SK-N-SH (cell line): ENCODE data around the gene EHMT2. TPM values are rescaled to one million over a fixed set of nuclear protein-coding genes. Genes with fewer than 3 reads are reported as not detected.

Source experiments
- CTCF ChIA-PET: fragments of 300-600, 350-600 bp; formaldehyde crosslinking; extraction: SDS; loops from one replicate; lab custom pipeline; 2021; lab: Yijun Ruan, JAX
- POLR2A ChIA-PET: fragments of 350-600 bp; sonication (Branson Sonifier 250); formaldehyde crosslinking; extraction: SDS; loops from one replicate; lab custom pipeline; 2020; ENCODE audit warnings: antibody characterized with exemption, inconsistent platforms; lab: Yijun Ruan, JAX
- DNase-seq: peaks from one replicate; pipeline ENCODE4 v3.0.0; 2012
- H2AFZ ChIP-seq: fragments of 200-600 bp; sonication (generic); 2 replicates; pipeline ENCODE4 v1.8.1; 2016; ENCODE audit warnings: antibody characterized with exemption, mild to moderate bottlenecking, low read depth
- H3F3A ChIP-seq: fragments of 200-600 bp; sonication (generic); replicated peaks from 2 replicates; pipeline ENCODE3; 2016; ENCODE audit warnings: antibody characterized with exemption, mild to moderate bottlenecking; ENCODE audit not compliant: insufficient read depth
- H3K27ac ChIP-seq, 2 experiments: fragments of 200-500 bp in 1 of 2; fragments of 200-600 bp in 1 of 2; sonication (Bioruptor generic) in 1 of 2; sonication (generic), shearing (Covaris generic) in 1 of 2; 2 replicates each; pipeline versions ENCODE4 v1.5.1 to v1.6.1; 2014 to 2016; ENCODE audit warnings: low read depth in 2 of 2, inconsistent platforms in 1 of 2, low read length in 1 of 2, mild to moderate bottlenecking in 1 of 2, mixed read lengths in 1 of 2
- H3K27me3 ChIP-seq: fragments of 200-600 bp; sonication (generic), shearing (Covaris generic); 2 replicates; pipeline ENCODE4 v1.6.1; 2016; ENCODE audit warnings: mixed run types; ENCODE audit not compliant: insufficient read depth
- H3K36me3 ChIP-seq, 2 experiments: fragments of 200-500 bp in 1 of 2; fragments of 200-600 bp in 1 of 2; sonication (Bioruptor generic) in 1 of 2; sonication (generic) in 1 of 2; replicated peaks in 1 of 2; 2 replicates each; pipeline versions ENCODE3 to v1.5.1; 2014 to 2016; ENCODE audit warnings: low read length in 1 of 2, mild to moderate bottlenecking in 1 of 2; ENCODE audit not compliant: insufficient read depth in 2 of 2, control insufficient read depth in 1 of 2
- H3K4me1 ChIP-seq, 2 experiments: fragments of 200-500 bp in 1 of 2; fragments of 200-600 bp in 1 of 2; sonication (Bioruptor generic) in 1 of 2; sonication (generic), shearing (Covaris generic) in 1 of 2; 2 replicates each; pipeline versions ENCODE4 v1.5.1 to v1.6.1; 2014 to 2016; ENCODE audit warnings: low read depth in 1 of 2, low read length in 1 of 2, mixed run types in 1 of 2; ENCODE audit not compliant: insufficient read depth in 2 of 2, control insufficient read depth in 1 of 2
- H3K4me2 ChIP-seq: fragments of 200-600 bp; sonication (generic), shearing (Covaris generic); 2 replicates; pipeline ENCODE4 v1.6.1; 2017; ENCODE audit warnings: mixed run types
- H3K4me3 ChIP-seq, 2 experiments: fragments of 200-500 bp in 1 of 2; fragments of 200-600 bp in 1 of 2; sonication (Bioruptor generic) in 1 of 2; sonication (generic), shearing (Covaris generic) in 1 of 2; 2 replicates each; pipeline versions ENCODE4 v1.5.1 to v1.8.1; 2014 to 2016; ENCODE audit warnings: low read depth in 2 of 2, inconsistent platforms in 1 of 2, low read length in 1 of 2, mild to moderate bottlenecking in 1 of 2, mixed read lengths in 1 of 2, moderate library complexity in 1 of 2
- H3K79me2 ChIP-seq: fragments of 200-600 bp; sonication (generic); 2 replicates; pipeline ENCODE4 v1.8.1; 2017; ENCODE audit warnings: mild to moderate bottlenecking; ENCODE audit not compliant: insufficient read depth
- H3K9ac ChIP-seq: fragments of 200-600 bp; sonication (generic); 2 replicates; pipeline ENCODE4 v1.6.1; 2017; ENCODE audit warnings: mixed run types
- H3K9me2 ChIP-seq: fragments of 200-600 bp; sonication (generic); 2 replicates; pipeline ENCODE4 v1.6.1; 2017; ENCODE audit warnings: mixed run types
- H3K9me3 ChIP-seq: fragments of 200-600 bp; sonication (generic); 2 replicates; pipeline ENCODE4 v1.6.1; 2017; ENCODE audit warnings: mixed run types, mild to moderate bottlenecking, moderate library complexity
- H4K20me1 ChIP-seq: fragments of 200-600 bp; sonication (generic); 2 replicates; pipeline ENCODE4 v1.6.1; 2017; ENCODE audit warnings: mild to moderate bottlenecking, mixed run types; ENCODE audit not compliant: insufficient read depth
- ELF1 ChIP-seq: IDR thresholded peaks from 2 replicates; pipeline ENCODE4 v1.4.0; 2012
- JUND ChIP-seq: IDR thresholded peaks from 2 replicates; pipeline ENCODE4 v1.4.0; 2012
- MEF2A ChIP-seq: IDR thresholded peaks from 2 replicates; pipeline ENCODE4 v1.4.0; 2012; ENCODE audit warnings: low read depth, borderline replicate concordance
- NFIC ChIP-seq: IDR thresholded peaks from 2 replicates; pipeline ENCODE4 v1.4.0; 2012; ENCODE audit warnings: borderline replicate concordance
- POLR2AphosphoS5 ChIP-seq: IDR thresholded peaks from 2 replicates; pipeline ENCODE4 v1.6.1; 2012; ENCODE audit warnings: low read depth, low read length
- RAD21 ChIP-seq: IDR thresholded peaks from 2 replicates; pipeline ENCODE4 v1.6.1; 2012; ENCODE audit warnings: mild to moderate bottlenecking, low read length
- RCOR1 ChIP-seq: fragments of 150-350 bp; IDR thresholded peaks from 2 replicates; pipeline ENCODE4 v1.6.1; 2017; ENCODE audit warnings: antibody characterized with exemption, low read length
- SIN3A ChIP-seq: IDR thresholded peaks from 2 replicates; pipeline ENCODE4 v1.6.1; 2012; ENCODE audit warnings: low read depth, mild to moderate bottlenecking, low read length, moderate library complexity, borderline replicate concordance
- SMC3 ChIP-seq: IDR thresholded peaks from 2 replicates; pipeline ENCODE4 v1.6.1; 2012; ENCODE audit warnings: low read depth, low read length, improper control_type of control experiment
- TAF1 ChIP-seq: IDR thresholded peaks from 2 replicates; pipeline ENCODE4 v1.6.1; 2012; ENCODE audit warnings: low read depth, mild to moderate bottlenecking, low read length, moderate library complexity, borderline replicate concordance
- TCF12 ChIP-seq: IDR thresholded peaks from 2 replicates; pipeline ENCODE4 v1.4.0; 2012
- TEAD4 ChIP-seq: IDR thresholded peaks from 2 replicates; pipeline ENCODE4 v1.4.0; 2012; ENCODE audit warnings: mild to moderate bottlenecking, borderline replicate concordance; ENCODE audit not compliant: insufficient read depth
- WGBS: methylation state at CpG from one replicate; pipeline ENCODE4 v1.1.6; 2017; ENCODE audit warnings: low lambda C conversion rate; 5-methylcytosine and 5-hydroxymethylcytosine counted together
- polyA plus RNA-seq, 3 experiments: library from polyadenylated mRNA; depleted of rRNA; stranded (reverse); fragments of >200 nt; gene quantifications; 2 replicates each; pipeline ENCODE4 v1.2.3, GENCODE V29; 2012
- TF ChIP-seq, protein P1 (sequence below): fragments of 200-600 bp; sonication (generic); IDR thresholded peaks from 2 replicates; pipeline ENCODE4 v1.6.1; 2017; ENCODE audit warnings: antibody characterized with exemption, mild to moderate bottlenecking, moderate library complexity
- TF ChIP-seq, protein P2 (sequence below): fragments of 150-350 bp; IDR thresholded peaks from 2 replicates; pipeline ENCODE4 v1.6.1; 2016; ENCODE audit warnings: mild to moderate bottlenecking, low read depth, low read length
- TF ChIP-seq, protein P3 (sequence below): IDR thresholded peaks from 2 replicates; pipeline ENCODE4 v1.4.0; 2012; ENCODE audit warnings: low read depth, borderline replicate concordance
- TF ChIP-seq, protein P4 (sequence below): IDR thresholded peaks from 2 replicates; pipeline ENCODE4 v1.4.0; 2012; ENCODE audit warnings: low read depth

Gene EHMT2
- polyA plus RNA-seq, 1 of the 3 experiments (the other 2 are of a cell fraction): 72.0 TPM

DNA sequence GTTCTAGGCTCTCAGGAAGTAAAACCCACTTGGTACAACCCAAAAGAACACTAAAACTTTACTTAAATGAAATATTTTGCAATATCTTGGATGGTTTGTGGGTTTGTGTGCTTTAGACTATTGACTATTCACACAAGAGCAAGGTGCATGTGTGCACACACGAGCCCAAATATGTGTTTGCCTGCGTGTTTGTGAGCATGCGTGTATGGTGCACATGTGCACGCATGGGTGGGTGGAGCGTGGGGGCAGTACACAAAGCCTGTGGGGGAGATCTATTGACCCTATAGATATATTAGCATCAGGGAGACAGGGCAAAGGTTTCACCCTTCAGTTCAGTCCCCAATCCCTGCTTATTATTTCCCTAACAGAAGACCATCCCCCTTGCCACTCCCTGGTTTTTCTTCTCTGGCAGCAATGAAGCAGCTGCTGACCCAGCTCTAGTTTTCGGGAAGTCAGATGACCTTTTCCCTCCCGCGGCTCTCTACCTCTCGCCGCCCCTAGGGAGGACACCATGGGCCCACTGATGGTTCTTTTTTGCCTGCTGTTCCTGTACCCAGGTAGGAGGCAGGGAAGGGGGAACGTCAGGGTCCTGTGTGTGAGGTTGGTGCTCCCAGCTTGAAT is 29.9 kb upstream of the EHMT2 start, which contains the start of gene C2:
Gene C2 (plus strand): TSS at position 476 of the 621 bp plus-strand sequence. CDS start 36 bp downstream, at position 512.
- no peak within 1 kb of the TSS for H2AFZ ChIP-seq
- no peaks in the 10 kb centered on the region for H4K20me1 ChIP-seq
- H3K27me3 ChIP-seq: no peaks in the 10 kb centered on the region
- H3K27ac ChIP-seq: no peak within 1 kb of the TSS
- H3K9ac ChIP-seq: no peak within 1 kb of the TSS
- ChIA-PET POLR2A (no interaction called here), CTCF (no interaction called here)
- no peak within 1 kb of the TSS for H3K4me3 ChIP-seq
- H3K79me2 ChIP-seq: no peaks in the 10 kb centered on the region
- H3F3A ChIP-seq: no peaks in the 10 kb centered on the region
- H3K4me1 ChIP-seq: no peaks in the 10 kb centered on the region
- no peaks in the 10 kb centered on the region for H3K36me3 ChIP-seq
- H3K9me3 ChIP-seq: no peaks in the 10 kb centered on the region
- no peak for TF ChIP-seq SIN3A
- TF ChIP-seq, protein P1, sequence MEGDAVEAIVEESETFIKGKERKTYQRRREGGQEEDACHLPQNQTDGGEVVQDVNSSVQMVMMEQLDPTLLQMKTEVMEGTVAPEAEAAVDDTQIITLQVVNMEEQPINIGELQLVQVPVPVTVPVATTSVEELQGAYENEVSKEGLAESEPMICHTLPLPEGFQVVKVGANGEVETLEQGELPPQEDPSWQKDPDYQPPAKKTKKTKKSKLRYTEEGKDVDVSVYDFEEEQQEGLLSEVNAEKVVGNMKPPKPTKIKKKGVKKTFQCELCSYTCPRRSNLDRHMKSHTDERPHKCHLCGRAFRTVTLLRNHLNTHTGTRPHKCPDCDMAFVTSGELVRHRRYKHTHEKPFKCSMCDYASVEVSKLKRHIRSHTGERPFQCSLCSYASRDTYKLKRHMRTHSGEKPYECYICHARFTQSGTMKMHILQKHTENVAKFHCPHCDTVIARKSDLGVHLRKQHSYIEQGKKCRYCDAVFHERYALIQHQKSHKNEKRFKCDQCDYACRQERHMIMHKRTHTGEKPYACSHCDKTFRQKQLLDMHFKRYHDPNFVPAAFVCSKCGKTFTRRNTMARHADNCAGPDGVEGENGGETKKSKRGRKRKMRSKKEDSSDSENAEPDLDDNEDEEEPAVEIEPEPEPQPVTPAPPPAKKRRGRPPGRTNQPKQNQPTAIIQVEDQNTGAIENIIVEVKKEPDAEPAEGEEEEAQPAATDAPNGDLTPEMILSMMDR: no peak
- TF ChIP-seq RCOR1: no peak
- TF ChIP-seq, protein P2, sequence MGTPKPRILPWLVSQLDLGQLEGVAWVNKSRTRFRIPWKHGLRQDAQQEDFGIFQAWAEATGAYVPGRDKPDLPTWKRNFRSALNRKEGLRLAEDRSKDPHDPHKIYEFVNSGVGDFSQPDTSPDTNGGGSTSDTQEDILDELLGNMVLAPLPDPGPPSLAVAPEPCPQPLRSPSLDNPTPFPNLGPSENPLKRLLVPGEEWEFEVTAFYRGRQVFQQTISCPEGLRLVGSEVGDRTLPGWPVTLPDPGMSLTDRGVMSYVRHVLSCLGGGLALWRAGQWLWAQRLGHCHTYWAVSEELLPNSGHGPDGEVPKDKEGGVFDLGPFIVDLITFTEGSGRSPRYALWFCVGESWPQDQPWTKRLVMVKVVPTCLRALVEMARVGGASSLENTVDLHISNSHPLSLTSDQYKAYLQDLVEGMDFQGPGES: no peak
- no peak for TF ChIP-seq TEAD4
- no peak for TF ChIP-seq NFIC
- TF ChIP-seq, protein P3, sequence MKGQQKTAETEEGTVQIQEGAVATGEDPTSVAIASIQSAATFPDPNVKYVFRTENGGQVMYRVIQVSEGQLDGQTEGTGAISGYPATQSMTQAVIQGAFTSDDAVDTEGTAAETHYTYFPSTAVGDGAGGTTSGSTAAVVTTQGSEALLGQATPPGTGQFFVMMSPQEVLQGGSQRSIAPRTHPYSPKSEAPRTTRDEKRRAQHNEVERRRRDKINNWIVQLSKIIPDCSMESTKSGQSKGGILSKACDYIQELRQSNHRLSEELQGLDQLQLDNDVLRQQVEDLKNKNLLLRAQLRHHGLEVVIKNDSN: no peak
- TF ChIP-seq MEF2A: no peak
- TF ChIP-seq TAF1: no peak
- no peak for TF ChIP-seq TCF12
- TF ChIP-seq SMC3: no peak
- H3K4me2 ChIP-seq: no peak within 1 kb of the TSS
- DNase-seq: no peak
- no peaks in the 10 kb centered on the region for H3K9me2 ChIP-seq
- 62% methylated on average over 11 of the region's 11 CpGs for WGBS

DNA sequence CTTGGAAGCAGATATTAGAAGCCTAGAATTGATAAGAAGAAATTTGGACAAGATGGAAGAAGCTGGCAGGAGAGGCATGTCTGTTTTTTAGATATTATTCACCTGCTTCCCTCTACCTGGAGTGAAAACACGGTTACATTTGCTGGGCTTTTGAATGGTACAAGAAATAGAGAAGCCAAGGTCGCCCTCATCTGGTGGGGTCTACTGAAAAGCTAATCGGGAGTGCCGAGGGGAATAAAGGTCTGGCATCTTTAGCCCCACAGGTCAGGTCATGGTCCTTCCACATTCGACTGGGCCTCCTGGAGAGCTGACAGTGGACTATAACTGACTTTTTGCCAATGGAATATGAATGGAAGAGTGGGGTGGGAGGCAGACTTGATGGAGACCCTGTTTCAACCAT is 25.4 kb upstream of the EHMT2 start:
- DNase-seq: no peak
- Histone ChIP-seq H3K27me3 (no peaks in the 10 kb centered on the region), H3K36me3 (no peaks in the 10 kb centered on the region), H4K20me1 (no peaks in the 10 kb centered on the region), H3K4me2 (no peak overlapping the region), H3K9ac (no peak overlapping the region), H3K9me2 (no peaks in the 10 kb centered on the region), H3K79me2 (no peaks in the 10 kb centered on the region), H3K4me3 (no peak overlapping the region), H3K27ac (no peak overlapping the region), H2AFZ (no peak overlapping the region), H3K9me3 (no peaks in the 10 kb centered on the region), H3K4me1 (no peaks in the 10 kb centered on the region), H3F3A (no peaks in the 10 kb centered on the region)
- ChIA-PET POLR2A (no interaction called here), CTCF (interaction anchor here (1.0 kb wide), 1 partner anchor 21 kb away, joined by 4 read pairs; the partner anchor contains the start of gene ZBTB12)
- TF ChIP-seq RCOR1: no peak
- no peak for TF ChIP-seq POLR2AphosphoS5
- TF ChIP-seq JUND: no peak
- TF ChIP-seq, protein P1: peak; percentile 23
- peak; percentile 21 for TF ChIP-seq RAD21
- TF ChIP-seq ELF1: no peak
- TF ChIP-seq, protein P4, sequence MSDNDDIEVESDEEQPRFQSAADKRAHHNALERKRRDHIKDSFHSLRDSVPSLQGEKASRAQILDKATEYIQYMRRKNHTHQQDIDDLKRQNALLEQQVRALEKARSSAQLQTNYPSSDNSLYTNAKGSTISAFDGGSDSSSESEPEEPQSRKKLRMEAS: no peak
- 41% methylated on average over 5 of the region's 5 CpGs for WGBS
